ES-I3 (cell line): Measurements from ENCODE around the gene SCG5.

Experiments
- H3K36me3 ChIP-seq: 2 replicates; pipeline ENCODE4 v1.6.1; 2013; ENCODE audit warnings: mild to moderate bottlenecking, low read length, control low read depth, moderate library complexity; ENCODE audit not compliant: insufficient read depth
- H3K4me1 ChIP-seq: 2 replicates; pipeline ENCODE4 v1.6.1; 2013; ENCODE audit warnings: mild to moderate bottlenecking, control low read depth, low read length; ENCODE audit not compliant: insufficient read depth
- H3K9ac ChIP-seq: 2 replicates; pipeline ENCODE4 v1.6.1; 2013; ENCODE audit warnings: low read depth, mild to moderate bottlenecking, low read length, moderate library complexity
- H3K9me3 ChIP-seq: 2 replicates; pipeline ENCODE4 v1.6.1; 2013; ENCODE audit warnings: mild to moderate bottlenecking, low read length, moderate library complexity; ENCODE audit not compliant: control insufficient read depth, insufficient read depth

Gene SCG5

DNA sequence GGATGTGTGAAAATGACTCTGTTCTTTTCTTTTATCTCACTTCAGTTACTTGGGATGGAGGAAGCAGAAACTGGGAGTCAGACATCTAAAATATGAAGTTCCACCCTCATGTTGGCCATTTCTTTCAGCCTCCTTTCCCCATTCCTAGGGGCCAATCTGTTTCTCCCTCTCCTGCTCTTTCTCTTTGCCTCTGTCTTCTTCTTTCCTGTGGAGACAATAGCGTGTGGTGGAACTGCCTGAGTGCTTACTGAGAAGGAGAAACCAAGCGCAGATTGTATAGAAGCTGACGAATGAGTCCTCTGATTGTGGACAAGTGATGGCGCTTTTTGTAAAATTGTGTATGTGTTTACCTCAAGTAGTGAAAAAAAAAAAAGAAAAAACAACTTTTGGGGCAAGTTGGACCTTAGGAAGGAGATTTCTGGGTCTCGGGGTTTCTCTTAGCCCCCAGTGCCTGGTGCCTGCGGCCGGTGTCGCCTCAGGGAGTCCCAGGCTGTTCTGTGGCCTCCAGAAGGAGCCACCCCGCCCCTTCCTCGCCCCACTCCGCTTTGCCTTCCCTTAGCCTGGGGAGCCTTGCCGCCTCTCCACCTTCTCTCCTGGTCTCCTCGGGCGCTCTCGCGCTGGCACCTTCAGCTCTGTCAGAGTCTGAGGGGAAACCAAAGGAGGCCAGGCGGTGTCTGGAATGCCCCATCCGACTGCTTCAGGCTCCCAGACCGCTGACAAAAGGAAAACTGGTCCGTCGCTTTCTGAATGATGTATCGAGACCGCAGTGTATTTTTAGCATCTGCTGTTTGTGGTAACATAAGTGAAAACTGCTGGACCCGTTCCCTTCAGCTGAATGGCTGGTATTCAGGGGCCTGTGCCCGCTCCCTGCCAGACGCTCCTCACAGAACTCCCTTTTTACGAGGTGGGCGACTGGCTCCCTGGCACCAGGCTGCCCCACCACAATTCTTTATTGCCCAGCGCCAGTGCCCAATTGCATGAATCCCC is 30.1 kb downstream of the SCG5 start:
- no peaks in the 10 kb centered on the region for H3K36me3 ChIP-seq
- H3K4me1 ChIP-seq, result peaks cover 36% of the 10 kb centered on the region
- H3K9me3 ChIP-seq, result no peaks in the 10 kb centered on the region
- no peak overlapping the region for H3K9ac ChIP-seq

DNA sequence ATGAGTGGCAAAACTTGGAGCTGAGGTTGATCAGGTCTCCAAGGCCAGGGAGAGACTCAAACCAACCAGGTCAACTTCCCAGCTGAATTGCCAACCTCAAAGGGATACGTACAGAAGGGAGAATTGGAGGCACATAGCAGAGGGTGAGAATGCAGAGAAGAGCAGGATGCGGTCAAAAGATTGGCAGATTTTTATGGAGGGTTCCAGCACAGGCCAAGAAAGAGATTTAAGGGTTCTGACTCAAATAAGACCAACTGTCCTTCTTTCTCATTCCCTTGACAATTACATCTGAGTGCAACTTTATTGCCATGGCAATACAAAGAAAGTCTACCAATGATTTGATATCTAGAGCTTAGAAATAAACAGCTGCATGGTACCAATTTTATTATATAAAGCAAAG is 33.2 kb downstream of the SCG5 start:
- Histone ChIP-seq H3K9me3 (no peaks in the 10 kb centered on the region), H3K36me3 (no peaks in the 10 kb centered on the region), H3K4me1 (peaks cover 29% of the 10 kb centered on the region), H3K9ac (no peak overlapping the region)

DNA sequence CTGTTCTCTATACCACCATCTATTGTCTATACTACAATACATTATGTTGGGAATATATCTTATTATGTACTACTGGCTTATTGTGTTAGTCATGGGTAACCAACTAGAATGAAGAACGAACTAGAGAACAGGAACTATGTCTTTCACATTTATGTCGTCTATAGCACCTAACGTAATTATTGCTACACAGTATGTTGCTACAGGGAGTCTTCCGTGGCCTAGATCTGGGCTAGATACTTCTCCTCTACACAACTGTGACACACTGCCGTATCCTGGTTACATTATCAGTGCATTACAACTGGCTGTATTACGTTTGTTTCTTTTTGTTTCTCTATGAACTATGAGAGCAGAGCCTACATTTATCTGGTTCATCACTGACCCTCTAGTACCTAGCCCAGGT is 34.0 kb downstream of the SCG5 start:
- no peaks in the 10 kb centered on the region for H3K36me3 ChIP-seq
- peaks cover 22% of the 10 kb centered on the region for H3K4me1 ChIP-seq
- H3K9ac ChIP-seq, result no peak overlapping the region
- H3K9me3 ChIP-seq, result no peaks in the 10 kb centered on the region

DNA sequence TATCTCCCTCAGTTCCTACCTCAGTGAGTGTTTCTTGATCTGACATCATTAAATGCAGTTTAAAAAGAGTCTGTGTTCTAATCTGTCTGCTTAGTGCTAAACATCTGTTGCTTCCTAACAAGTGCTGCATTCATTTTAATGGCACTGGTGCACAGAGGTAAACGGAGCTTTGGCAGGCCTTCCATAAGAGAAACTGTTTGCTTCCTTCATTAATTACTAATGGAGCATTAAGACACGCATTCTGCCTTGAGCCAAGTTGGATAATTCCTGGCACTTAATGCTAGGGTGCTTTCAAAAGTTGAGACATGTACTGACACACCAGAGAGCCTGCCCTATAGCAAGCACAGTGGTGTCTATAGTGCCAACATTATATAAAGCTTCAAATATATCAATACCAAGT is 34.7 kb downstream of the SCG5 start:
- Histone ChIP-seq H3K4me1 (peaks cover 14% of the 10 kb centered on the region), H3K36me3 (no peaks in the 10 kb centered on the region), H3K9me3 (no peaks in the 10 kb centered on the region), H3K9ac (no peak overlapping the region)

DNA sequence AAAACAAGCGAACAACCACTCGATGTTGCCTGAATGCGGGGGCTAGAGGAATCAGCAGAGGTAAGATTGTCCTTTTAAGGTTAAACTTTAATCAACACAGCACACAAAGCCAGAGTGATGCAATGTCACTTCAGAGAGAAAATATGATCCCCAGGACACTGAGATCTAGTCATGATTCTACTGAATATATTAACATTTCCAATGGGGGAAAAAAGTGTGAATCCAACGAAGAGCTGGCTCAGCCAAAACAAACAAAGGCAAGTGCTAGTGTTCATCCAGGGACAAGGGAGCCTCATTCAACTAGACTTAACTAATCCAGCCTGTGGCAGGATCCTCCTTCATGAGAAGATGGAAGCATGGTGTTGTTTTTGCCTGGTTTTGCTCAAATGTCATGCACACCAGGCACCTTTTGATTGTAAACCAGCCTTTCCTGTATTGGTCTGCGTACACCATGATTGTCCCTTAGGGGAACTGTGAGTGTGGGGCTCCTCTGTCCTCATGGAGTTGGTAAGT is 35.8 kb downstream of the SCG5 start:
- peaks cover 8% of the 10 kb centered on the region for H3K4me1 ChIP-seq
- H3K9ac ChIP-seq, result no peak overlapping the region

DNA sequence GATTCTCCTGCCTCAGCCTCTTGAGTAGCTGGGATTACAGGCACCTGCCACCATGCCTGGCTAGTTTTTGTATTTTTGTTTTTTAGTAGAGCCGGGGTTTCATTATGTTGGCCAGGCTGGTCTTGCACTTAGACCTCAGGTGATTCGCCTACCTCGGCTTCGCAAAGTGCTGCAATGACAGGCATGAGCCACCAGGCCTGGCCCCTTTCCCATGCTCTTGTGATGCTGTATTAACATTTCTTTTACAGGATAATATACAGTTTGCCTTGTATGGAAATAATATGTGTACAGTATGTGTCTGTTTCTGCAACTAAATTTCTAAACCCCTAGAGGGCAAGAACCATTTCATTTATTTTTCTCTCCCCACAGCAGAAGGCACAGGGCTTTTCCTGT is 37.8 kb downstream of the SCG5 start:
- Histone ChIP-seq H3K9me3 (no peaks in the 10 kb centered on the region), H3K36me3 (no peaks in the 10 kb centered on the region), H3K4me1 (peaks cover 8% of the 10 kb centered on the region), H3K9ac (no peak overlapping the region)

More for the DNA sequence above, 35.8 kb downstream of the SCG5 start:
- no peaks in the 10 kb centered on the region for H3K36me3 ChIP-seq
- H3K9me3 ChIP-seq, result no peaks in the 10 kb centered on the region

DNA sequence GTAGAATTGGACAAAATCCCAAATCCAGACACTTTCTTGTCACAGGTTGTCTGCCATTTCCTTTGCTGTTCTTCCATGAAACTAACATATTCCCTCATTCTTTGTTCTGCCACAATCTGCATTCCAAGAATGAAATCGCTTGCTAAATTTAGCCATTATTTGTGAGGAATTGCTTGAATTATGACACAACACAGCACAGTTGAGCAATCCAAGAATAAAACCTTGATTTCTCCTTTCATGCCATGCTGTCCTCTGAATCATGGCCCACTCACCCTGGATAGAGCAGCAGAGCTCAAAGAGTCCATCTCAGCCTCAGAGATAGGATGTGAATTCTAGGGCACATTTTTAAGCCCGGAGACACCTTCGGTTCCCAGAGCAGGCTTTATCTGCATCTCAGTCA is 41.1 kb downstream of the SCG5 start:
- Histone ChIP-seq H3K9me3 (no peaks in the 10 kb centered on the region), H3K36me3 (peaks cover 2% of the 10 kb centered on the region), H3K4me1 (peaks cover 4% of the 10 kb centered on the region), H3K9ac (no peak overlapping the region)

DNA sequence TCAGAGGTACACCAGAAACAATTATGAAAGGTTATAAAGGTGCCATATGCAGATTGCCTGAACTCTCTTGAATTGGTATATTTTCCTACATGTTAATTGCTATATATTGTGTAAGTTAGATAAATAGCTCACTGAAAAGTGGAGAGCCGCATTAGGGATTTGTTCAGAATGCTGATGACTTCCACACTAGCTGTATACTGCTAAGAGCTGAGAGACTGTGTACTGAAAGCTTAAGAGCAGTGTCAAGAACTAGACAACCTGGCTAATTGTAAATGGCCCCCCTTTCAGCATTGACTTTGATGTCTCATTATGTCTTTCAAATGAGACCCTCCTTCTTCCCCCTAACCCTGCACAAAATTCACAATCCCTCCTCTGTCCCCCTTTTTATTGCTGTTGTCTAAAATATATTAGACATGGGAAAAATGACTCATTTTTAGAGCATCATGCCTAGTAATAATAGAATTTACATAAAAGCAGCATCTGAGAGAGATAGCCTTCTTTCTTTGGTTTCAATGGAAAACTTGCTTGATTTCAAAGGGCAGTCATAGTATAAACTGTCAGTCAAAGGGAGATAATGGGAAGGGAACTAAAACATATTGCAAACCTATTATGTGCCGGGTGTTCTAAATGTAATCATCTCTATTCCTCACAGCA is 41.6 kb downstream of the SCG5 start:
- no peaks in the 10 kb centered on the region for H3K9me3 ChIP-seq
- H3K9ac ChIP-seq, result no peak overlapping the region
- H3K4me1 ChIP-seq, result no peaks in the 10 kb centered on the region; the same call in 1 of the 2 replicates
- peaks cover 2% of the 10 kb centered on the region for H3K36me3 ChIP-seq

DNA sequence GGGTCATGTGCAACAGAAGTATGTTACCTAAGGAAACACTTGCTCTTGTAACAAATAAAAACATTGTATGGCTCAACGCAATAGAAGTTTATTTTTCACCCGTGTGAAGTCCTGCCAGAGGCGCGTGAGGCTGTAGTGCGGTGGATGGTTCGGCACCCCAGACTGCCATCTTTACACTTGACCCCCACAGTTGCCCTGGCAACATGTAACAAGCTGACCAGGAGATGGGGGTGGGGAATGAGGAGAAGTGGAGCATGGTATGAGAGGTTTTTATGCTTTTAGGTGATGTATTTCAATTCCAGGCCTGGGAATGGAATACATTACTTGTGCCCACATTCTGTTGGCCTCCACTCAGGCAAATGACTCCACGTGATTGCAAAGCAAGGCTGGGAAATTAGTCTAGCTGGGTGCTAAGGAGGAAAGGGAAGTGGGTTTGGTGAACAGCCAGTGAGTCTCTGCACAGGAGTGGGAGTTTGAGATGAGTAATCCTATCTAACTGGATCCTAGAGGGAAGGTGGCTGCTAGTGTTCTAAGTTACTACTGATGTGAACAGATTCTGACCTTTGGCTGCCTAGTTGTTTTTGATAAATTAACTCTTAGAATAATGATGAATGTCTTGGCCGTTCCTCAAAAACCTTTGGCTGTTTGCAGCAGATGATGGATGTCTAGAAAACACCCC is 42.5 kb downstream of the SCG5 start:
- H3K4me1 ChIP-seq, result no peaks in the 10 kb centered on the region; the same call in 1 of the 2 replicates
- no peak overlapping the region for H3K9ac ChIP-seq

DNA sequence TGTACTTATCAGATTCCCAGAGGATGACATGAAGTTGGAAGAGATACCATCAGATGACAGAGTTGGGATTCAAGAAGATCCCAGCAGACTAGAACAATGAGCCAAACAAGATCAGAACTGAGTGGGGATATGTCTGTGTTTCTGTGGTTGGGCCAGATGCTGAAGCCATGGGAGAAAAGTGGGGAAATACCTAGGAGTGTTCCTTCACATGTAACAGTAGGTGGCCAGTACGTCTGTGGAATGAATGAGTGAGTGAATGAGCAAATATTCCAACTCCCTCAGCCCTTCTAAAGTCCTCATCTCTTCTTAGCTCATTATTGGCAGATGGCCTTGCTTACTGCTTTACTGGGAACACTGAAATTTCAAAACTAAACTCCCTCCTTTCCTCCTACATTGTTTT is 44.1 kb downstream of the SCG5 start:
- Histone ChIP-seq H3K9me3 (no peaks in the 10 kb centered on the region), H3K9ac (no peak overlapping the region), H3K4me1 (no peaks in the 10 kb centered on the region; the same call in none of the 2 replicates), H3K36me3 (peaks cover 2% of the 10 kb centered on the region)

More for the DNA sequence above, 42.5 kb downstream of the SCG5 start:
- H3K9me3 ChIP-seq, result no peaks in the 10 kb centered on the region
- peaks cover 2% of the 10 kb centered on the region for H3K36me3 ChIP-seq

DNA sequence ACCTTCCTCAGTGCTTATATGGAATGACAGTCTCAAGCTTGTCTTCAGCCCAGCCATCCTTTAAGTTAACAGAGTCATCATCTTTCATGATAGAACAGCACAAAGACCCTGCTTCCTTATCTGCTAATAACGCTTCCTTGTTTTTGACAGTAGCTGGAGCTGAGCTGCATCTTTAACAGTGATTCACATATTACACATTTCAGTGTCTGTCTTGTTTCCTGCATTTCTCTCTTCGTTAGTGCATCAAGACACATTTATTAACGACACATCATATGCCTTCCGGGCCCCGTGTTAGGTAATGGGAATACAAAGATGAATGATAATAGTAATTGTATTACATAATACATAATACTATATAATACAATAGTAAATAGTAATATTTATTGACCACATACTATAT is 46.0 kb downstream of the SCG5 start:
- peaks cover 2% of the 10 kb centered on the region for H3K36me3 ChIP-seq
- no peaks in the 10 kb centered on the region; the same call in none of the 2 replicates for H3K4me1 ChIP-seq
- H3K9ac ChIP-seq, result no peak overlapping the region
- H3K9me3 ChIP-seq, result no peaks in the 10 kb centered on the region

DNA sequence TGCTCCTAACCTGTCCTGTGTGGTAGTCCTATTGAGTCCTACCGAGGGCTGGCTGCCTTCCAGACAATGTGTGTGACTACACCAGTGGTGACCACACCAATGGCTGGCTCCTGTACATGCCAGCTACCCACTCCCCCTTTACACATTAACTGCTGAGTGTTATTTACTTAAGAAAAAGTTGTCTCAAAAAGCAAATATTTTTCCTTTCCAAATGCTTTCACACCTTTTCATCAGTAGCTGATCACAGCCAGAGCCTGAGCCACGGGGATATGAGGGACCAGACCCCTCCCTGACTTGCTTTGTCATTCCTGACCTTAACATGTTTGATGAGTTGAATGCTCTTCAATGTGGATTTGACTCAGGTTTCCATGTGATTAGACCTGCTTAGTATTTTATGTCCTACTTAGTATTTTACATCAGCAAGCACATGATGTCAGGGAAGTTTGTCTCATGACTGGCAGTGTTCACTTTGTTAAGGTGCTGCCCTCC is 46.7 kb downstream of the SCG5 start:
- H3K9me3 ChIP-seq, result no peaks in the 10 kb centered on the region
- H3K9ac ChIP-seq, result no peak overlapping the region
- H3K36me3 ChIP-seq, result peaks cover 2% of the 10 kb centered on the region
- no peaks in the 10 kb centered on the region; the same call in none of the 2 replicates for H3K4me1 ChIP-seq

DNA sequence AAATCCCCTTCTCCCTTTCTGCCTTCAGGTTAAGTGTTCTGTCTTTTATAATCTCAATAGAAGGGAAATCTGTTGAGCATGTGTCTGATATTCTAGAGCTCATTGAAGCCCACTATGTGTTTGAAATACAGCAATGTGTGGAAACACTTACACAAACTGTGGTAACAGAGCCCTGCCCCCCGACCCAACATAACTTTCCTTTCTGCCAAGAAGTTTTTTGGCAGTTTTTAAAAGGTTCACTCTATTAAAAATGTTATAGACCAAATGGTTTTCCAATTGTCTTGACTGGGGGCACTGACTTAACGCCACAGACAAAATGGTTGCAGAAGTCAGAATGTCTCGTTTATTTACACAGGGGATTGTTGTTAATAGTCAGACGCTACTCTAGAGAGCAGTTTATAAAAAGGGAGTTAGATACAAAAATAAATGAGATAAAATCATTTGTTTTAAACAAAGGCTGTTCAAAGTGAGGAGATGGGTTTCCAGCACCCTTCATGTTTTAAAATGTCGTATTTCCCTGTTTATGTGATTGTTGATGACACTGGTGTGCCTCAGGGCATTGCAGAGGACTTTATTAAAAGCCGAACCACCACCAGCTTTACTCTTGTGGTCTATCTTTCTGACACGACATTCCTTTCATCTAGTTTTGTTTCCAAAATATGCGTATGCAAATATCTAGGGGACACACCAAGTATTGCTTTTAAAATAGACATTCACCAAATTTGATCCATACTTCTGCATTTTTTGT is 49.6 kb downstream of the SCG5 start:
- H3K4me1 ChIP-seq, result no peaks in the 10 kb centered on the region; the same call in none of the 2 replicates
- no peaks in the 10 kb centered on the region for H3K9me3 ChIP-seq
- no peak overlapping the region for H3K9ac ChIP-seq
- no peaks in the 10 kb centered on the region; the same call in 1 of the 2 replicates for H3K36me3 ChIP-seq
